ENCODE data around the gene TBL1Y.

The TBL1Y gene

GRCh38 chrY:6911253-6911881 lies 870 bp downstream of the TBL1Y start, which contains the start of gene AMELY:
TSS of gene AMELY (minus strand) at chrY:6911752. CDS start at chrY:6872608, 39,144 bp downstream.
- Histone ChIP-seq H3K18ac (ENCODE audit: low read length) (peak within 1 kb of the TSS; percentile 61), H3K9ac (ENCODE audit: low read length) (no peak within 1 kb of the TSS)

GRCh38 chrY:6913362-6913761 lies 2.9 kb downstream of the TBL1Y start:
- H3K79me1 ChIP-seq (ENCODE audit: low read length), result peaks cover 4% of the 10 kb centered on the region
- no peak overlapping the region for H3K14ac ChIP-seq (ENCODE audit: low read length)
- DNase-seq, result no peak
- H2BK5ac ChIP-seq (ENCODE audit: low read depth, low read length, poor library complexity), result no peak overlapping the region
- H3K4me3 ChIP-seq (ENCODE audit: low read depth, low read length), result no peak overlapping the region
- H3K18ac ChIP-seq (ENCODE audit: low read length), result no peak overlapping the region
- no peak overlapping the region for H2AK5ac ChIP-seq (ENCODE audit: low read length)
- no peak overlapping the region for H2BK120ac ChIP-seq (ENCODE audit: insufficient read depth, low read length, poor library complexity)
- no peak overlapping the region for H4K8ac ChIP-seq (ENCODE audit: low read depth, low read length)
- no peak overlapping the region for H2AFZ ChIP-seq (ENCODE audit: insufficient read depth, low read length, poor library complexity)
- no peak overlapping the region for H2BK12ac ChIP-seq (ENCODE audit: low read length)
- no peak overlapping the region for H3K4ac ChIP-seq (ENCODE audit: low read depth, low read length)
- H3K36me3 ChIP-seq (ENCODE audit: control insufficient read depth in 1 of 2, insufficient read depth in 2 of 2, low read length in 2 of 2), result no peaks in the 10 kb centered on the region
- H4K91ac ChIP-seq (ENCODE audit: low read depth, low read length), result no peak overlapping the region
- no peak overlapping the region for H3K27ac ChIP-seq (ENCODE audit: low read depth, low read length)
- H3K79me2 ChIP-seq (ENCODE audit: control insufficient read depth, insufficient read depth, low read length, poor library complexity), result no peaks in the 10 kb centered on the region
- H3K4me2 ChIP-seq (ENCODE audit: low read length), result no peak overlapping the region
- no peak overlapping the region for H4K12ac ChIP-seq (ENCODE audit: low read depth, low read length)
- no peaks in the 10 kb centered on the region for H3K27me3 ChIP-seq (ENCODE audit: insufficient read depth, low read length)
- H3K9me3 ChIP-seq (ENCODE audit: insufficient read depth, low read depth, low read length), result no peaks in the 10 kb centered on the region
- no peak overlapping the region for H3K23ac ChIP-seq (ENCODE audit: low read length)
- H3K4me1 ChIP-seq (ENCODE audit: control insufficient read depth in 1 of 2, insufficient read depth in 2 of 2, low read length in 2 of 2), result peaks cover 2 to 4% of the 10 kb centered on the region in 2 experiments
- no peak overlapping the region for H3K9ac ChIP-seq (ENCODE audit: low read length)

More at GRCh38 chrY:6911253-6911881, 870 bp downstream of the TBL1Y start, which contains the start of gene AMELY:
- Histone ChIP-seq H3K14ac (ENCODE audit: low read length) (peak within 1 kb of the TSS; percentile 63), H3K79me1 (ENCODE audit: low read length) (peaks cover 4% of the 10 kb centered on the region), H3K9me3 (ENCODE audit: insufficient read depth, low read depth, low read length) (no peaks in the 10 kb centered on the region), H4K12ac (ENCODE audit: low read depth, low read length) (no peak within 1 kb of the TSS), H2BK12ac (ENCODE audit: low read length) (no peak within 1 kb of the TSS), H3K4me1 (ENCODE audit: control insufficient read depth in 1 of 2, insufficient read depth in 2 of 2, low read length in 2 of 2) (peaks cover 2 to 4% of the 10 kb centered on the region in 2 experiments), H3K4me3 (ENCODE audit: low read depth, low read length) (peak within 1 kb of the TSS; percentile 76), H3K4ac (ENCODE audit: low read depth, low read length) (no peak within 1 kb of the TSS), H3K27ac (ENCODE audit: low read depth, low read length) (no peak within 1 kb of the TSS), H2AFZ (ENCODE audit: insufficient read depth, low read length, poor library complexity) (peak within 1 kb of the TSS; percentile 64), H3K36me3 (ENCODE audit: control insufficient read depth in 1 of 2, insufficient read depth in 2 of 2, low read length in 2 of 2) (no peaks in the 10 kb centered on the region), H4K91ac (ENCODE audit: low read depth, low read length) (peak within 1 kb of the TSS; percentile 30), H2AK5ac (ENCODE audit: low read length) (no peak within 1 kb of the TSS), H4K8ac (ENCODE audit: low read depth, low read length) (peak within 1 kb of the TSS; percentile 23), H3K4me2 (ENCODE audit: low read length) (peak within 1 kb of the TSS; percentile 69), H2BK5ac (ENCODE audit: low read depth, low read length, poor library complexity) (no peak within 1 kb of the TSS), H3K27me3 (ENCODE audit: insufficient read depth, low read length) (no peaks in the 10 kb centered on the region), H2BK120ac (ENCODE audit: insufficient read depth, low read length, poor library complexity) (peak within 1 kb of the TSS; percentile 24), H3K79me2 (ENCODE audit: control insufficient read depth, insufficient read depth, low read length, poor library complexity) (no peaks in the 10 kb centered on the region), H3K23ac (ENCODE audit: low read length) (no peak within 1 kb of the TSS)
- peak in 1 of 2 donors; percentile 4 for DNase-seq
- WGBS (ENCODE audit: extremely low coverage, insufficient coverage, insufficient read length), result no CpG with 5 or more reads among the region's 52 CpGs

GRCh38 chrY:6921061-6921460 lies 10.6 kb downstream of the TBL1Y start:
- Histone ChIP-seq H3K4ac (ENCODE audit: low read depth, low read length) (no peak overlapping the region), H3K4me2 (ENCODE audit: low read length) (no peak overlapping the region), H3K36me3 (ENCODE audit: control insufficient read depth in 1 of 2, insufficient read depth in 2 of 2, low read length in 2 of 2) (no peaks in the 10 kb centered on the region), H2BK12ac (ENCODE audit: low read length) (no peak overlapping the region), H3K23ac (ENCODE audit: low read length) (no peak overlapping the region), H3K79me1 (ENCODE audit: low read length) (no peaks in the 10 kb centered on the region), H3K27me3 (ENCODE audit: insufficient read depth, low read length) (no peaks in the 10 kb centered on the region), H2BK120ac (ENCODE audit: insufficient read depth, low read length, poor library complexity) (no peak overlapping the region), H4K12ac (ENCODE audit: low read depth, low read length) (no peak overlapping the region), H2BK5ac (ENCODE audit: low read depth, low read length, poor library complexity) (no peak overlapping the region), H3K27ac (ENCODE audit: low read depth, low read length) (no peak overlapping the region), H2AK5ac (ENCODE audit: low read length) (no peak overlapping the region), H2AFZ (ENCODE audit: insufficient read depth, low read length, poor library complexity) (no peak overlapping the region), H3K9ac (ENCODE audit: low read length) (no peak overlapping the region), H3K14ac (ENCODE audit: low read length) (no peak overlapping the region), H3K4me1 (ENCODE audit: control insufficient read depth in 1 of 2, insufficient read depth in 2 of 2, low read length in 2 of 2) (no peaks in the 10 kb centered on the region), H3K79me2 (ENCODE audit: control insufficient read depth, insufficient read depth, low read length, poor library complexity) (no peaks in the 10 kb centered on the region), H3K4me3 (ENCODE audit: low read depth, low read length) (no peak overlapping the region), H3K18ac (ENCODE audit: low read length) (no peak overlapping the region), H3K9me3 (ENCODE audit: insufficient read depth, low read depth, low read length) (no peaks in the 10 kb centered on the region), H4K8ac (ENCODE audit: low read depth, low read length) (no peak overlapping the region), H4K91ac (ENCODE audit: low read depth, low read length) (no peak overlapping the region)
- WGBS (ENCODE audit: extremely low coverage, insufficient coverage, insufficient read length), result no CpG with 5 or more reads among the region's 2 CpGs
- peak in 1 of 2 donors; percentile 48 for DNase-seq

GRCh38 chrY:6928265-6928664 lies 17.8 kb downstream of the TBL1Y start:
- Histone ChIP-seq H3K4me1 (ENCODE audit: control insufficient read depth in 1 of 2, insufficient read depth in 2 of 2, low read length in 2 of 2) (no peaks in the 10 kb centered on the region), H2BK120ac (ENCODE audit: insufficient read depth, low read length, poor library complexity) (no peak overlapping the region), H2BK5ac (ENCODE audit: low read depth, low read length, poor library complexity) (no peak overlapping the region), H4K12ac (ENCODE audit: low read depth, low read length) (no peak overlapping the region), H3K4ac (ENCODE audit: low read depth, low read length) (no peak overlapping the region), H3K23ac (ENCODE audit: low read length) (no peak overlapping the region), H3K36me3 (ENCODE audit: control insufficient read depth in 1 of 2, insufficient read depth in 2 of 2, low read length in 2 of 2) (no peaks in the 10 kb centered on the region), H3K79me2 (ENCODE audit: control insufficient read depth, insufficient read depth, low read length, poor library complexity) (no peaks in the 10 kb centered on the region), H3K9ac (ENCODE audit: low read length) (no peak overlapping the region), H3K14ac (ENCODE audit: low read length) (no peak overlapping the region), H3K18ac (ENCODE audit: low read length) (no peak overlapping the region), H3K4me2 (ENCODE audit: low read length) (no peak overlapping the region), H4K8ac (ENCODE audit: low read depth, low read length) (no peak overlapping the region), H2BK12ac (ENCODE audit: low read length) (no peak overlapping the region), H4K91ac (ENCODE audit: low read depth, low read length) (no peak overlapping the region), H3K4me3 (ENCODE audit: low read depth, low read length) (no peak overlapping the region), H3K79me1 (ENCODE audit: low read length) (no peaks in the 10 kb centered on the region), H2AFZ (ENCODE audit: insufficient read depth, low read length, poor library complexity) (no peak overlapping the region), H2AK5ac (ENCODE audit: low read length) (no peak overlapping the region), H3K27me3 (ENCODE audit: insufficient read depth, low read length) (no peaks in the 10 kb centered on the region), H3K9me3 (ENCODE audit: insufficient read depth, low read depth, low read length) (no peaks in the 10 kb centered on the region), H3K27ac (ENCODE audit: low read depth, low read length) (no peak overlapping the region)
- no peak for DNase-seq
- WGBS (ENCODE audit: extremely low coverage, insufficient coverage, insufficient read length), result no CpG with 5 or more reads among the region's 4 CpGs

All from trophoblast cell (in vitro differentiated cells and primary cell).